ENCODE measurements around the gene THYN1.

THYN1 gene

DNA sequence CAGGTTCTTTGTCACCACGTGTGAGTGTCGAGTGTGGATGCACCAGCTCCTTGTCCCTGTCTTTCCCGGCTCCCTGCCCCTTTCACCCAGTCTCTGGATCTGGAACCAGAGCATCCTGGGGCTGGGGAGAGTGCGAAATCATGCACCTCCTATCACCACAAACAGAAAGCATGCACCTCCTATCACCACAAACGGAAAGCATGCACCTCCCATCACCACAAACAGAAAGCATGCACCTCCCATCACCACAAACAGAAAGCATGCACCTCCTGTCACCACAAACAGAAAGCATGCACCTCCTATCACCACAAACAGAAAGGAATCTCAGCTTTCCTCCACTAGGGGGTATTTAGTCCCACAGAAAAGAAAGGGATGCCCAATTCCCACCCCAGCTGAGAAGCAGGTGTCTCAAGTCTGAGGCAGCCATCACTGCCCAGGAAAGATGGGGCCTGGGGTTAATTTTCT lies 17.1 kb upstream of the THYN1 start:
- no peak overlapping the region for H2AK5ac ChIP-seq (ENCODE audit: low read length, severe bottlenecking)
- H3K4me2 ChIP-seq (ENCODE audit: low read length, poor library complexity, severe bottlenecking) = no peak overlapping the region
- H2BK15ac ChIP-seq (ENCODE audit: low read depth, poor library complexity, severe bottlenecking) = no peak overlapping the region
- WGBS = 62% methylated on average over 5 of the region's 5 CpGs
- H3K27me3 ChIP-seq (ENCODE audit: control insufficient read depth in 1 of 2, insufficient read depth in 1 of 2, low read length in 2 of 2) = peaks cover 49 to 55% of the 10 kb centered on the region in 2 experiments
- no peak overlapping the region for H3K18ac ChIP-seq (ENCODE audit: low read depth in 1 of 2, low read length in 2 of 2)
- no peak overlapping the region for H2BK5ac ChIP-seq (ENCODE audit: low read depth, low read length, poor library complexity, severe bottlenecking)
- DNase-seq = no peak
- H3K4me1 ChIP-seq (ENCODE audit: control insufficient read depth, insufficient read depth, low read depth, low read length) = no peaks in the 10 kb centered on the region
- no peak overlapping the region for H3K27ac ChIP-seq (ENCODE audit: low read length, poor library complexity, severe bottlenecking)
- peaks cover 0 to under 1% of the 10 kb centered on the region in 2 experiments for H3K36me3 ChIP-seq (ENCODE audit: control insufficient read depth in 1 of 2, insufficient read depth in 2 of 2, low read depth in 1 of 2, low read length in 2 of 2)
- no peak overlapping the region for H2BK12ac ChIP-seq (ENCODE audit: low read length in 2 of 2)
- H4K91ac ChIP-seq (ENCODE audit: low read length) = no peak overlapping the region
- H3K14ac ChIP-seq (ENCODE audit: low read length in 2 of 2) = no peak overlapping the region
- no peak overlapping the region for H3K9ac ChIP-seq (ENCODE audit: low read length)
- H3K23ac ChIP-seq (ENCODE audit: low read length in 2 of 2) = no peak overlapping the region
- H2AFZ ChIP-seq (ENCODE audit: low read depth, low read length) = no peak overlapping the region
- no peaks in the 10 kb centered on the region for H3K79me1 ChIP-seq (replicated peaks; ENCODE audit: low read length, poor library complexity, severe bottlenecking)
- no peaks in the 10 kb centered on the region for H3K9me3 ChIP-seq (ENCODE audit: control insufficient read depth, low read length)
- no peak overlapping the region for H3K4me3 ChIP-seq (ENCODE audit: insufficient read depth in 1 of 2, low read depth in 1 of 2, low read length in 2 of 2)
- no peak overlapping the region for H2BK120ac ChIP-seq (ENCODE audit: low read depth, low read length)
- no peak overlapping the region for H4K8ac ChIP-seq (ENCODE audit: low read length)
- no peak overlapping the region for H3K4ac ChIP-seq (ENCODE audit: low read depth in 1 of 2, low read length in 2 of 2)

- Histone ChIP-seq H3K18ac (ENCODE audit: low read depth in 1 of 2, low read length in 2 of 2) (no peak overlapping the region), H2BK120ac (ENCODE audit: low read depth, low read length) (no peak overlapping the region), H3K4me1 (ENCODE audit: control insufficient read depth, insufficient read depth, low read depth, low read length) (no peaks in the 10 kb centered on the region), H3K4me3 (ENCODE audit: insufficient read depth in 1 of 2, low read depth in 1 of 2, low read length in 2 of 2) (no peak overlapping the region), H3K27ac (ENCODE audit: low read length, poor library complexity, severe bottlenecking) (no peak overlapping the region), H3K79me1 (replicated peaks; ENCODE audit: low read length, poor library complexity, severe bottlenecking) (peaks cover 1% of the 10 kb centered on the region), H3K23ac (ENCODE audit: low read length in 2 of 2) (no peak overlapping the region), H4K8ac (ENCODE audit: low read length) (no peak overlapping the region), H3K4me2 (ENCODE audit: low read length, poor library complexity, severe bottlenecking) (no peak overlapping the region), H3K27me3 (ENCODE audit: control insufficient read depth in 1 of 2, insufficient read depth in 1 of 2, low read length in 2 of 2) (peaks cover 31% of the 10 kb centered on the region in 2 experiments), H2AFZ (ENCODE audit: low read depth, low read length) (no peak overlapping the region), H2BK15ac (ENCODE audit: low read depth, poor library complexity, severe bottlenecking) (no peak overlapping the region), H4K91ac (ENCODE audit: low read length) (no peak overlapping the region), H2BK5ac (ENCODE audit: low read depth, low read length, poor library complexity, severe bottlenecking) (no peak overlapping the region), H3K36me3 (ENCODE audit: control insufficient read depth in 1 of 2, insufficient read depth in 2 of 2, low read depth in 1 of 2, low read length in 2 of 2) (peaks cover 10 to 17% of the 10 kb centered on the region in 2 experiments), H3K4ac (ENCODE audit: low read depth in 1 of 2, low read length in 2 of 2) (no peak overlapping the region), H2BK12ac (ENCODE audit: low read length in 2 of 2) (no peak overlapping the region), H3K9ac (ENCODE audit: low read length) (no peak overlapping the region), H2AK5ac (ENCODE audit: low read length, severe bottlenecking) (no peak overlapping the region), H3K14ac (ENCODE audit: low read length in 2 of 2) (no peak overlapping the region), H3K9me3 (ENCODE audit: control insufficient read depth, low read length) (no peaks in the 10 kb centered on the region)
- WGBS = 92% methylated on average over 11 of the region's 11 CpGs
- DNase-seq = no peak
These were observed 14.8 kb upstream of the THYN1 start for GRCh38 chr11:134267966-134268365.

- Histone ChIP-seq H3K18ac (ENCODE audit: low read depth in 1 of 2, low read length in 2 of 2) (no peak overlapping the region), H2AK5ac (ENCODE audit: low read length, severe bottlenecking) (no peak overlapping the region), H3K14ac (ENCODE audit: low read length in 2 of 2) (no peak overlapping the region), H3K4me1 (ENCODE audit: control insufficient read depth, insufficient read depth, low read depth, low read length) (no peaks in the 10 kb centered on the region), H2BK12ac (ENCODE audit: low read length in 2 of 2) (no peak overlapping the region), H3K23ac (ENCODE audit: low read length in 2 of 2) (no peak overlapping the region), H3K27me3 (ENCODE audit: control insufficient read depth in 1 of 2, insufficient read depth in 1 of 2, low read length in 2 of 2) (peaks cover 26% of the 10 kb centered on the region in 2 experiments), H3K9ac (ENCODE audit: low read length) (no peak overlapping the region), H2BK15ac (ENCODE audit: low read depth, poor library complexity, severe bottlenecking) (no peak overlapping the region), H3K27ac (ENCODE audit: low read length, poor library complexity, severe bottlenecking) (no peak overlapping the region), H4K91ac (ENCODE audit: low read length) (no peak overlapping the region), H3K4me3 (ENCODE audit: insufficient read depth in 1 of 2, low read depth in 1 of 2, low read length in 2 of 2) (no peak overlapping the region), H3K9me3 (ENCODE audit: control insufficient read depth, low read length) (no peaks in the 10 kb centered on the region), H3K79me1 (replicated peaks; ENCODE audit: low read length, poor library complexity, severe bottlenecking) (peaks cover 1% of the 10 kb centered on the region), H2AFZ (ENCODE audit: low read depth, low read length) (no peak overlapping the region), H2BK5ac (ENCODE audit: low read depth, low read length, poor library complexity, severe bottlenecking) (no peak overlapping the region), H4K8ac (ENCODE audit: low read length) (no peak overlapping the region), H3K4ac (ENCODE audit: low read depth in 1 of 2, low read length in 2 of 2) (no peak overlapping the region), H2BK120ac (ENCODE audit: low read depth, low read length) (no peak overlapping the region), H3K4me2 (ENCODE audit: low read length, poor library complexity, severe bottlenecking) (no peak overlapping the region), H3K36me3 (ENCODE audit: control insufficient read depth in 1 of 2, insufficient read depth in 2 of 2, low read depth in 1 of 2, low read length in 2 of 2) (peaks cover 14 to 22% of the 10 kb centered on the region in 2 experiments)
- DNase-seq = no peak
- WGBS = 73% methylated on average over 5 of the region's 5 CpGs
These were observed 14.3 kb upstream of the THYN1 start for GRCh38 chr11:134267461-134267860.

- no peak overlapping the region for H2BK120ac ChIP-seq (ENCODE audit: low read depth, low read length)
- H3K36me3 ChIP-seq (ENCODE audit: control insufficient read depth in 1 of 2, insufficient read depth in 2 of 2, low read depth in 1 of 2, low read length in 2 of 2) = peaks cover 20 to 28% of the 10 kb centered on the region in 2 experiments
- H3K4me3 ChIP-seq (ENCODE audit: insufficient read depth in 1 of 2, low read depth in 1 of 2, low read length in 2 of 2) = no peak overlapping the region
- no peak overlapping the region for H2AK5ac ChIP-seq (ENCODE audit: low read length, severe bottlenecking)
- peaks cover 1% of the 10 kb centered on the region for H3K79me1 ChIP-seq (replicated peaks; ENCODE audit: low read length, poor library complexity, severe bottlenecking)
- peaks cover 20% of the 10 kb centered on the region in 2 experiments for H3K27me3 ChIP-seq (ENCODE audit: control insufficient read depth in 1 of 2, insufficient read depth in 1 of 2, low read length in 2 of 2)
- DNase-seq = peak; percentile 45
- no peak overlapping the region for H4K91ac ChIP-seq (ENCODE audit: low read length)
- no peak overlapping the region for H2BK15ac ChIP-seq (ENCODE audit: low read depth, poor library complexity, severe bottlenecking)
- H3K27ac ChIP-seq (ENCODE audit: low read length, poor library complexity, severe bottlenecking) = no peak overlapping the region
- H3K18ac ChIP-seq (ENCODE audit: low read depth in 1 of 2, low read length in 2 of 2) = no peak overlapping the region
- no peak overlapping the region for H2BK12ac ChIP-seq (ENCODE audit: low read length in 2 of 2)
- H3K4me1 ChIP-seq (ENCODE audit: control insufficient read depth, insufficient read depth, low read depth, low read length) = no peaks in the 10 kb centered on the region
- no peak overlapping the region for H2BK5ac ChIP-seq (ENCODE audit: low read depth, low read length, poor library complexity, severe bottlenecking)
- H2AFZ ChIP-seq (ENCODE audit: low read depth, low read length) = no peak overlapping the region
- no peak overlapping the region for H3K4me2 ChIP-seq (ENCODE audit: low read length, poor library complexity, severe bottlenecking)
- H3K14ac ChIP-seq (ENCODE audit: low read length in 2 of 2) = no peak overlapping the region
- no peak overlapping the region for H3K23ac ChIP-seq (ENCODE audit: low read length in 2 of 2)
- 57% methylated on average over 3 of the region's 3 CpGs for WGBS
- H3K9me3 ChIP-seq (ENCODE audit: control insufficient read depth, low read length) = no peaks in the 10 kb centered on the region
- no peak overlapping the region for H3K4ac ChIP-seq (ENCODE audit: low read depth in 1 of 2, low read length in 2 of 2)
- peak overlapping the region; percentile 37 for H3K9ac ChIP-seq (ENCODE audit: low read length)
- H4K8ac ChIP-seq (ENCODE audit: low read length) = no peak overlapping the region
These were observed 13.7 kb upstream of the THYN1 start for GRCh38 chr11:134266841-134267251.

All from mesenchymal stem cell (in vitro differentiated cells and primary cell).